CD4-positive, alpha-beta T cell treated with Interleukin-10 for 1 hour (primary cell): ENCODE results near the gene RIMKLB.

Experiments used
- DNase-seq: peaks from one replicate; pipeline ENCODE4 v3.0.0-alpha.2; 2020

The RIMKLB gene

GRCh38 chr12:8821591-8821990, 123.8 kb downstream of the RIMKLB start:
- no peak for DNase-seq

- no peak for DNase-seq
Observed at GRCh38 chr12:8822298-8822697, 124.5 kb downstream of the RIMKLB start, which contains the start of gene A2ML1. A2ML1 (plus strand) TSS chr12:8822621; CDS start chr12:8822652, 31 bp downstream.

GRCh38 chr12:8823565-8824300, 125.9 kb downstream of the RIMKLB start:
- peak; percentile 5 for DNase-seq

GRCh38 chr12:8827551-8828256, 129.9 kb downstream of the RIMKLB start:
- no peak for DNase-seq

GRCh38 chr12:8828257-8829124, 130.7 kb downstream of the RIMKLB start:
- DNase-seq = no peak

GRCh38 chr12:8829125-8829518, 131.3 kb downstream of the RIMKLB start:
- DNase-seq = no peak

GRCh38 chr12:8829621-8830020, 131.8 kb downstream of the RIMKLB start:
- no peak for DNase-seq

- no peak for DNase-seq
Observed at GRCh38 chr12:8831116-8831515, 133.3 kb downstream of the RIMKLB start.

- DNase-seq = no peak
Observed at GRCh38 chr12:8832500-8832899, 134.7 kb downstream of the RIMKLB start.
